A673 (cell line): ENCODE data around the gene VAV3. TPM values are rescaled to one million over a fixed set of nuclear protein-coding genes. Genes with fewer than 3 reads are reported as not detected.
A peak's percentile ranks its signal among the peaks of the same experiment; 100 is the strongest.

Source experiments
- BruUV-seq: library from RNA; stranded (reverse); fragments of 400-500 nt; replicated peaks from 2 replicates; lab custom pipeline; 2021; lab: Mats Ljungman, UMichigan
- CTCF ChIA-PET: fragments of 300-600 bp; sonication (Branson Sonifier 250); formaldehyde crosslinking; loops from one replicate; lab custom pipeline; 2022; ENCODE audit warnings: antibody characterized with exemption; lab: Charles Lee
- POLR2A ChIA-PET: fragments of 300-600 bp; sonication (Branson Sonifier 250); formaldehyde crosslinking; loops from one replicate; lab custom pipeline; 2022; ENCODE audit warnings: antibody characterized with exemption; ENCODE audit not compliant: low non-redundant PET; lab: Charles Lee
- DNase-seq: peaks from one replicate; pipeline ENCODE4 v3.0.0-alpha.2; 2015; ENCODE audit warnings: low spot score
- H3K27ac ChIP-seq: fragments of 200-600 bp; sonication (generic); 2 replicates; pipeline ENCODE4 v1.5.1; 2016; ENCODE audit warnings: mixed run types, low read depth, mild to moderate bottlenecking, mixed read lengths, antibody characterized with exemption, low read length; ENCODE audit not compliant: poor library complexity, severe bottlenecking
- H3K27me3 ChIP-seq: fragments of 200-600 bp; sonication (generic); replicated peaks from 2 replicates; pipeline ENCODE4 v1.6.1; 2017; ENCODE audit warnings: mixed run types, low read depth, mild to moderate bottlenecking, mixed read lengths, antibody characterized with exemption, low read length; ENCODE audit not compliant: insufficient read depth, poor library complexity
- H3K36me3 ChIP-seq: fragments of 200-600 bp; sonication (generic); 2 replicates; pipeline ENCODE4 v1.6.1; 2016; ENCODE audit warnings: mixed run types, mild to moderate bottlenecking, mixed read lengths, antibody characterized with exemption, low read length; ENCODE audit not compliant: insufficient read depth, poor library complexity, severe bottlenecking
- H3K4me1 ChIP-seq: fragments of 200-600 bp; sonication (generic); 2 replicates; pipeline ENCODE4 v1.6.1; 2017; ENCODE audit warnings: mixed run types, mild to moderate bottlenecking, mixed read lengths, antibody characterized with exemption, low read length; ENCODE audit not compliant: insufficient read depth, poor library complexity, severe bottlenecking
- H3K4me3 ChIP-seq: fragments of 200-600 bp; sonication (generic); 2 replicates; pipeline ENCODE4 v1.5.1; 2016; ENCODE audit warnings: low read depth, mixed run types, mild to moderate bottlenecking, mixed read lengths, low read length; ENCODE audit not compliant: poor library complexity, severe bottlenecking
- H3K9me3 ChIP-seq: fragments of 200-600 bp; sonication (generic); 2 replicates; pipeline ENCODE4 v1.6.1; 2016; ENCODE audit warnings: mixed run types, low read depth, mild to moderate bottlenecking, mixed read lengths, antibody characterized with exemption, low read length; ENCODE audit not compliant: poor library complexity, severe bottlenecking
- EZH2 ChIP-seq: fragments of 200-600 bp; sonication (generic); IDR thresholded peaks from 2 replicates; pipeline ENCODE4 v1.6.1; 2017; ENCODE audit warnings: borderline replicate concordance, low read depth, mild to moderate bottlenecking, mixed read lengths, antibody characterized with exemption, low read length; ENCODE audit not compliant: poor library complexity, severe bottlenecking
- intact Hi-C: fragments of 100-400 bp; cut with micrococcal nuclease; formaldehyde crosslinking; loops from one replicate; pipeline ENCODE4 v1.10.0; 2022; ENCODE audit not compliant: unreplicated experiment
- total RNA-seq: library from RNA; stranded (reverse); gene quantifications from 2 replicates; pipeline ENCODE4 v1.2.3, GENCODE V29; 2021
- TF ChIP-seq, protein P1 (sequence below): fragments of 300-800, 200-600 bp; sonication (generic); conservative IDR thresholded peaks from 2 replicates; pipeline ENCODE4 v1.5.1; 2017; ENCODE audit warnings: low read depth, mild to moderate bottlenecking, antibody characterized with exemption, low read length, moderate library complexity, mixed read lengths

Gene VAV3
- total RNA-seq, 1 experiment from 2014 or later: 0.30 TPM

DNA sequence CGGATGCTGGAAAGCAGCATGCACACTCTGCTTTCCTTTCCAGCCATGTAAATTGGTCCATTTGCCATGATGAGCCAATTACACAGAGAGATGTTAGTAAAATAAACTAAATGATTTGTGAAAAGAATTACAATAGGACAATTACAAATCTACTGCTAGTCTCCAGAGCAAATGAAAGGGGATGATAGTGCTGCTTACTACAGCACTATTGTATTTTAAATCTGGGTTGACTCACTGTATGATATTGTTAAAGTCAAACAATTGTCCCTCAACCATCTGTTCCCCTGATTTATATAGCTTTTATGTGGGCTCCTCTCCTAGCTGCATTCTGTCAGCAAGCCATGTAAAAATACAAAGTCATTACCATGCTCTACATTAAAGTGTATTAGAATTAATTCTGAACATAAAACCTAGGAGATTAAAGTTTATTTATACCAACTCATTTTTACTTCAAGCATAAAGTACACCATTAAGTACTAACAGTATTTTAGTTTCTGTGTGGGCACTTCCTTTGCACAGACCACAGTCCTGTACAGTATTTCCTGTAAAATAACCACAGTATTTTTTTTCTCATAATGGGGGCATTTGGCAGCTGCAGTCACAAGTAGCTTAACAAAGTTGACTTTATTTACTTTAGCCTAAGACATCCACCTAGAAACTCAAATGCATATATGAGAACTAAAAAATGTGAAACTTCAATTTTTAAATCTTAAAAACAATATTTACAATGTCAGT, 135.8 kb downstream of the VAV3 start:
- Histone ChIP-seq H3K4me3 (no peak overlapping the region), H3K27ac (no peak overlapping the region), H3K4me1 (no peaks in the 10 kb centered on the region), H3K27me3 (peaks cover 16% of the 10 kb centered on the region), H3K36me3 (no peaks in the 10 kb centered on the region), H3K9me3 (no peaks in the 10 kb centered on the region)
- POLR2A ChIA-PET: no interaction called here
- BruUV-seq: no TSS peak
- DNase-seq: peak; percentile 54
- no peak for TF ChIP-seq EZH2
- TF ChIP-seq, protein P1, sequence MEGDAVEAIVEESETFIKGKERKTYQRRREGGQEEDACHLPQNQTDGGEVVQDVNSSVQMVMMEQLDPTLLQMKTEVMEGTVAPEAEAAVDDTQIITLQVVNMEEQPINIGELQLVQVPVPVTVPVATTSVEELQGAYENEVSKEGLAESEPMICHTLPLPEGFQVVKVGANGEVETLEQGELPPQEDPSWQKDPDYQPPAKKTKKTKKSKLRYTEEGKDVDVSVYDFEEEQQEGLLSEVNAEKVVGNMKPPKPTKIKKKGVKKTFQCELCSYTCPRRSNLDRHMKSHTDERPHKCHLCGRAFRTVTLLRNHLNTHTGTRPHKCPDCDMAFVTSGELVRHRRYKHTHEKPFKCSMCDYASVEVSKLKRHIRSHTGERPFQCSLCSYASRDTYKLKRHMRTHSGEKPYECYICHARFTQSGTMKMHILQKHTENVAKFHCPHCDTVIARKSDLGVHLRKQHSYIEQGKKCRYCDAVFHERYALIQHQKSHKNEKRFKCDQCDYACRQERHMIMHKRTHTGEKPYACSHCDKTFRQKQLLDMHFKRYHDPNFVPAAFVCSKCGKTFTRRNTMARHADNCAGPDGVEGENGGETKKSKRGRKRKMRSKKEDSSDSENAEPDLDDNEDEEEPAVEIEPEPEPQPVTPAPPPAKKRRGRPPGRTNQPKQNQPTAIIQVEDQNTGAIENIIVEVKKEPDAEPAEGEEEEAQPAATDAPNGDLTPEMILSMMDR: no peak
- intact Hi-C loops: no loop called here
- CTCF ChIA-PET: no interaction called here

DNA sequence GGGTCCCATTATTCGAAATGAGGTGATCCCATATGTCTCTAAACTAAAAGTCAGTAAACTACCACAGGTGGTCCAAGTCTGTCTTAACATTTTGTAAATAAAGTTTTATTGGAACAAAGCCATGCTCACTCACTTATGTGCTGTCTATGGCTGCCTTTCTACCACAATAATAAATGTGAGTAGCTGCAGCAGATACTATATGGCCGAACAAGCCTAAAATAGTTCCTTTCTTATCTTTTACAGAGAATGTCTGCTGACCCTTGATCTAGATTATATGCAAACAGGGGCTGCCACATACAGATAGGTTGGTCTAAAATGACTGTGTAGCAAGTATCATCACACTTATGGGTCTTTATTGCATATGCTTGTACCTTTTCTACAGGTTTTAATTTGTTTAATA, 140.0 kb downstream of the VAV3 start:
- intact Hi-C loops: no loop called here
- TF ChIP-seq EZH2: no peak
- TF ChIP-seq, protein P1: no peak
- ChIA-PET CTCF (no interaction called here), POLR2A (no interaction called here)
- Histone ChIP-seq H3K9me3 (no peaks in the 10 kb centered on the region), H3K4me3 (no peak overlapping the region), H3K36me3 (no peaks in the 10 kb centered on the region), H3K27ac (no peak overlapping the region), H3K4me1 (no peaks in the 10 kb centered on the region), H3K27me3 (peaks cover 39% of the 10 kb centered on the region)
- no peak for DNase-seq
- no TSS peak for BruUV-seq

DNA sequence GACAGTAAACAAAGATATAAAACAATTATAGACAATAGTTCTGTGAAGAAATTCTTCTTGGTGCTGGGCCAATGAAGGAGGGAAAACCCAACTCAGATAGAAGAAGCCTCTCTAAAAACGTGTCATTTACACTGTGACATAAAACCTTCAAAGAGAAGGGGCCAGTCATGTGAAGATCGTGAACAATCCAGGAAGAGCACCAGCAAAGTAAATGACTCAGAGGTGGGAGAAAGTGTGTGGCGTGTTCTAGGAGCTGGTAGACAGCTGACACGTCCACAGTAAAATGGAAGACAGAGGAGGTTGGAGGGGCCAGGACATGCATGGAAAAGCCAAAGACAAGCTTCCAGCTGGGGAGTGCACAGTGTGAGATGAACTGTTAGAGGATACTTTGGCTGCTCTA, 143.6 kb downstream of the VAV3 start:
- no TSS peak for BruUV-seq
- POLR2A ChIA-PET: no interaction called here

More for the DNA sequence above, 143.6 kb downstream of the VAV3 start:
- CTCF ChIA-PET: no interaction called here
- intact Hi-C loops: no loop called here
- H3K27me3 ChIP-seq: peaks cover 67% of the 10 kb centered on the region
- no peak for TF ChIP-seq EZH2
- TF ChIP-seq, protein P1: no peak
- no peak overlapping the region for H3K27ac ChIP-seq
- no peak overlapping the region for H3K4me3 ChIP-seq
- H3K36me3 ChIP-seq: no peaks in the 10 kb centered on the region
- H3K9me3 ChIP-seq: no peaks in the 10 kb centered on the region
- no peaks in the 10 kb centered on the region for H3K4me1 ChIP-seq
- no peak for DNase-seq
